Mesenchymal stem cell (in vitro differentiated cells and primary cell): Measurements from ENCODE around the gene ABCG5. TPM values are rescaled to one million over a fixed set of nuclear protein-coding genes. Genes with fewer than 3 reads are reported as not detected.

Experiments used
- DNase-seq: peaks from one replicate; pipeline ENCODE4 v3.0.0-alpha.2; 2013
- H2AFZ ChIP-seq: one replicate; pipeline ENCODE4 v1.6.1; 2013; ENCODE audit warnings: low read depth, mild to moderate bottlenecking, control low read depth, inconsistent platforms, low read length, moderate library complexity
- H2AK5ac ChIP-seq: 2 replicates; pipeline ENCODE4 v1.6.1; 2013; ENCODE audit warnings: low read length, moderate library complexity, mild to moderate bottlenecking, inconsistent platforms; ENCODE audit not compliant: severe bottlenecking
- H2BK120ac ChIP-seq: one replicate; pipeline ENCODE4 v1.6.1; 2013; ENCODE audit warnings: low read depth, mild to moderate bottlenecking, inconsistent platforms, low read length, moderate library complexity
- H2BK12ac ChIP-seq, 2 experiments: one replicate each; pipeline ENCODE4 v1.6.1; 2013; ENCODE audit warnings: inconsistent platforms in 2 of 2, low read length in 2 of 2, mild to moderate bottlenecking in 2 of 2, moderate library complexity in 2 of 2, control low read depth in 1 of 2
- H2BK15ac ChIP-seq: one replicate; pipeline ENCODE4 v1.6.1; 2013; ENCODE audit warnings: mild to moderate bottlenecking, low read depth, inconsistent platforms; ENCODE audit not compliant: poor library complexity, severe bottlenecking
- H2BK5ac ChIP-seq: 2 replicates; pipeline ENCODE4 v1.6.1; 2013; ENCODE audit warnings: low read depth, mild to moderate bottlenecking, low read length, control low read depth, inconsistent platforms; ENCODE audit not compliant: poor library complexity, severe bottlenecking
- H3K14ac ChIP-seq, 2 experiments: one replicate each; pipeline ENCODE4 v1.6.1; 2013; ENCODE audit warnings: inconsistent platforms in 2 of 2, low read length in 2 of 2, control low read depth in 1 of 2, mild to moderate bottlenecking in 1 of 2, moderate library complexity in 1 of 2
- H3K18ac ChIP-seq, 2 experiments: one replicate each; pipeline ENCODE4 v1.6.1; 2013; ENCODE audit warnings: inconsistent platforms in 2 of 2, low read length in 2 of 2, control low read depth in 1 of 2, low read depth in 1 of 2, mild to moderate bottlenecking in 1 of 2
- H3K23ac ChIP-seq, 2 experiments: one replicate each; pipeline ENCODE4 v1.6.1; 2013; ENCODE audit warnings: inconsistent platforms in 2 of 2, low read length in 2 of 2, mild to moderate bottlenecking in 2 of 2, moderate library complexity in 2 of 2, control low read depth in 1 of 2
- H3K27ac ChIP-seq: 2 replicates; pipeline ENCODE4 v1.5.1; 2013; ENCODE audit warnings: mild to moderate bottlenecking, moderate library complexity, low read length, control low read depth, inconsistent platforms; ENCODE audit not compliant: poor library complexity, severe bottlenecking
- H3K27me3 ChIP-seq, 2 experiments: 2 replicates each; pipeline versions ENCODE4 v1.6.1 to v1.7.0; 2013; ENCODE audit warnings: low read length in 2 of 2, mild to moderate bottlenecking in 2 of 2, moderate library complexity in 2 of 2, control low read depth in 1 of 2, inconsistent platforms in 1 of 2; ENCODE audit not compliant: control insufficient read depth in 1 of 2, insufficient read depth in 1 of 2
- H3K36me3 ChIP-seq, 2 experiments: 2 replicates each; pipeline versions ENCODE4 v1.6.1 to v1.7.0; 2013; ENCODE audit warnings: low read length in 2 of 2, control low read depth in 1 of 2, inconsistent platforms in 1 of 2, low read depth in 1 of 2, mild to moderate bottlenecking in 1 of 2; ENCODE audit not compliant: insufficient read depth in 2 of 2, control insufficient read depth in 1 of 2
- H3K4ac ChIP-seq, 2 experiments: one replicate each; pipeline ENCODE4 v1.6.1; 2013; ENCODE audit warnings: inconsistent platforms in 2 of 2, low read length in 2 of 2, mild to moderate bottlenecking in 2 of 2, moderate library complexity in 2 of 2, control low read depth in 1 of 2, low read depth in 1 of 2
- H3K4me1 ChIP-seq: 2 replicates; pipeline ENCODE4 v1.6.1; 2013; ENCODE audit warnings: low read depth, low read length, control low read depth; ENCODE audit not compliant: control insufficient read depth, insufficient read depth
- H3K4me2 ChIP-seq: 2 replicates; pipeline ENCODE4 v1.6.1; 2013; ENCODE audit warnings: low read length, mild to moderate bottlenecking, inconsistent platforms; ENCODE audit not compliant: poor library complexity, severe bottlenecking
- H3K4me3 ChIP-seq, 2 experiments: 2 replicates each; pipeline versions ENCODE4 v1.5.1 to v1.7.0; 2013; ENCODE audit warnings: low read length in 2 of 2, mild to moderate bottlenecking in 2 of 2, control low read depth in 1 of 2, low read depth in 1 of 2; ENCODE audit not compliant: insufficient read depth in 1 of 2
- H3K79me1 ChIP-seq: replicated peaks from 2 replicates; pipeline ENCODE4 v1.6.1; 2013; ENCODE audit warnings: mild to moderate bottlenecking, control low read depth, low read length, inconsistent platforms; ENCODE audit not compliant: poor library complexity, severe bottlenecking
- H3K9ac ChIP-seq: 2 replicates; pipeline ENCODE4 v1.7.0; 2013; ENCODE audit warnings: mild to moderate bottlenecking, low read length, moderate library complexity
- H3K9me3 ChIP-seq: 2 replicates; pipeline ENCODE4 v1.7.0; 2013; ENCODE audit warnings: mild to moderate bottlenecking, low read length; ENCODE audit not compliant: control insufficient read depth
- H4K8ac ChIP-seq: one replicate; pipeline ENCODE4 v1.6.1; 2013; ENCODE audit warnings: inconsistent platforms, mild to moderate bottlenecking, low read length, moderate library complexity
- H4K91ac ChIP-seq: one replicate; pipeline ENCODE4 v1.6.1; 2013; ENCODE audit warnings: mild to moderate bottlenecking, low read length, inconsistent platforms
- WGBS: methylation state at CpG from one replicate; pipeline ENCODE4 v1.1.7; 2013; ENCODE audit warnings: mixed read lengths; 5-methylcytosine and 5-hydroxymethylcytosine counted together
- polyA plus RNA-seq, 2 experiments: library from polyadenylated mRNA; stranded (reverse); fragments of 200-250 nt; gene quantifications; one replicate each; pipeline ENCODE4 v1.2.3, GENCODE V29; 2013

The ABCG5 gene
- polyA plus RNA-seq (2013, experiment 1 of 2), result not detected
- polyA plus RNA-seq (2013, experiment 2 of 2), result not detected

DNA sequence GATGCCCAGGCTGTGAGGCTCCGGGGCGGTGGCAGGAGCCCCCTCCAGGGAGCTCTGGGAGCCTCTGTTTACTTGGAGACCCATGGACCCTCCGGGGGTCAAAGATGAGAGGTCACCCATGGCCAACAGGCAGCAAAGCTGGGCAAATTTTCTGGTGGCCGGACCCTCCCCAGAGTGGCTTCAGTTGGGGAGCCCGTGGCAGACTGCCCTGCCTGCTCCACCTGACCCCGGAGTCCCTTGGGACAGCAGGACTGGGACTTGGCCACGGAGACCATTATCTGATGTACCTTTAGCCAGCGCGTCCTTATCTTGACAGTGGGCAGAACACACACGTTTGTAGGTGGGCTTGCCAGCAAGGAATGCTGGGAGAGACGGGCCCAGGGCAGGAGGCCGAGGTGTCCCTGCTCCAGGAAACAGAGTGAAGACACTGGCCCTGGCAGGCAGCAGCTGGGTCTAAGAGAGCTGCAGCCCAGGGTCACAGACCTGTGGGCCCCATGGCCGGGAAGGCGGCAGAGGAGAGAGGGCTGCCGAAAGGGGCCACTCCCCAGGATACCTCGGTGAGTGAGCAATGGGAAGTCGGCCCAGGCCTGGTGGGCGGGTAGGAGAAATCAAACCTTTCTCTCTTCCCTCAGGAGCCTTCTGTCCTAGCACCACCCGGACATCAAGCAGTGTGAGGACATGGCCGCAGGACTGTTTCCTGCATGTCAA is at the start of gene ABCG5, which contains the start of gene ABCG8:
ABCG5 (minus strand) TSS at position 280 of the 708 bp plus-strand sequence; CDS start at position 120, 160 bp downstream.
ABCG8 (plus strand) TSS at position 412 of the 708 bp plus-strand sequence; CDS start at position 495, 83 bp downstream.
- Histone ChIP-seq H2BK12ac (no peak within 1 kb of the TSS), H3K23ac (peak within 1 kb of the TSS in 1 of 2 experiments; percentile 46), H2AK5ac (no peak within 1 kb of the TSS), H3K79me1 (no peaks in the 10 kb centered on the region), H2BK15ac (no peak within 1 kb of the TSS), H3K4me1 (no peaks in the 10 kb centered on the region), H3K9ac (no peak within 1 kb of the TSS), H3K36me3 (no peaks in the 10 kb centered on the region), H3K4ac (no peak within 1 kb of the TSS), H3K4me3 (no peak within 1 kb of the TSS), H4K8ac (no peak within 1 kb of the TSS), H2BK120ac (no peak within 1 kb of the TSS), H2AFZ (no peak within 1 kb of the TSS), H4K91ac (peak within 1 kb of the TSS; percentile 31), H3K4me2 (no peak within 1 kb of the TSS), H2BK5ac (no peak within 1 kb of the TSS), H3K18ac (no peak within 1 kb of the TSS), H3K14ac (no peak within 1 kb of the TSS), H3K27me3 (peaks cover 0 to 60% of the 10 kb centered on the region in 2 experiments), H3K27ac (no peak within 1 kb of the TSS), H3K9me3 (no peaks in the 10 kb centered on the region)
- WGBS, result 89% methylated on average over 20 of the region's 20 CpGs
- no peak for DNase-seq

DNA sequence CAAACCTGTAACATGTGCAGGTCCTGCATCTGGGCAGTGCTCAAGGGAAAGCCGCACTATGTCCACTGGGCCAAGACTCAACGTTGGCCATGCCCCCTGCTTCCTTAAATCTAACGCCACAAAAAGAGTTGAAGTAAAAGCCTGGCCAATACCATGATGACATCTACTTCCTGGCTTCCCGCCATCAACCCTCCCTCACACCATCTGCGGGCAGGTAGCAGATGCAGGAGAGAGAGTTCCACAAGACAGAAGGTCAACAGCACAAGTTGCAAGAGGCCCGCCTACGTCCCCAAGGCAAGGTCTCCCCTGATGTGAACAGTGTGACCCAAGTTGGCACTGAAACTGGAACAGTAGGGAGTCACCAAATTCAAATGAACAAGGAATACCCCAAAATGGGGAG is 48.5 kb upstream of the ABCG5 start:
- Histone ChIP-seq H3K4me1 (no peaks in the 10 kb centered on the region), H3K18ac (no peak overlapping the region), H2BK12ac (no peak overlapping the region), H2BK15ac (no peak overlapping the region), H3K4ac (no peak overlapping the region), H3K14ac (no peak overlapping the region), H2AFZ (no peak overlapping the region), H3K9me3 (no peaks in the 10 kb centered on the region), H3K27ac (no peak overlapping the region), H3K79me1 (peaks cover 6% of the 10 kb centered on the region), H3K4me2 (no peak overlapping the region), H4K8ac (no peak overlapping the region), H3K23ac (no peak overlapping the region), H3K9ac (no peak overlapping the region), H4K91ac (no peak overlapping the region), H3K27me3 (no peaks in the 10 kb centered on the region), H2BK120ac (no peak overlapping the region), H3K36me3 (peaks cover 29 to 71% of the 10 kb centered on the region in 2 experiments), H2AK5ac (no peak overlapping the region), H2BK5ac (no peak overlapping the region), H3K4me3 (no peak overlapping the region)
- no peak for DNase-seq
- WGBS, result 98% methylated on average over 7 of the region's 7 CpGs

DNA sequence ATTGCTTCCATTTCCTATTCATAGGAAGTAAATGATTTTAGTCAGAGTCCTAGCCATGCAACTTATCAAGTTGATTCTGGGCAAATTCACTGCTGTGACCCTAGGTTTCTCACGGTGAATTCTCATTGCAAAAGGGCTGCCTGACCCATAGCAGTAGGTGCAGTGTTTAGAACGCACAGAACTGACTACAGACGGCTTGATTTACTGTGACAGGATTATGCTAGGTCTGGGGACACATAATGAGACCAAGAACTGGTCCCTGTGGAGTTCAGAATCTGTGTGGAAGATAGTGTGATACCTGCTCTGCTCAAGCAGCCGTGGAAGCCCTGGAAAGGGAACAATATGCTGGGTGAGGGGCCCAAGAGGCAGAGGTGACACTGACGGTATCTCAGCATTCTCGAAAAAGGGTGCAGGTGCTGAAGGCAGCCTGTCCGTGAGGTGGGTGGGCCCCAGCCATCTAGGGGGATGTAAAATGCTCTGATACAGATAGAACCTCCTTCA is 46.5 kb upstream of the ABCG5 start:
- H3K14ac ChIP-seq, result no peak overlapping the region
- H3K18ac ChIP-seq, result no peak overlapping the region
- H3K4me1 ChIP-seq, result no peaks in the 10 kb centered on the region
- H3K4me2 ChIP-seq, result no peak overlapping the region
- no peak overlapping the region for H2BK5ac ChIP-seq
- no peaks in the 10 kb centered on the region for H3K27me3 ChIP-seq
- no peak overlapping the region for H3K4ac ChIP-seq
- H3K79me1 ChIP-seq, result peaks cover 6% of the 10 kb centered on the region
- no peak overlapping the region for H3K23ac ChIP-seq
- H2BK120ac ChIP-seq, result no peak overlapping the region
- no peak overlapping the region for H3K27ac ChIP-seq
- no peaks in the 10 kb centered on the region for H3K9me3 ChIP-seq
- H4K8ac ChIP-seq, result no peak overlapping the region
- no peak for DNase-seq
- no peak overlapping the region for H2AFZ ChIP-seq
- H2AK5ac ChIP-seq, result no peak overlapping the region
- WGBS, result 89% methylated on average over 7 of the region's 7 CpGs
- H3K9ac ChIP-seq, result no peak overlapping the region
- no peak overlapping the region for H2BK15ac ChIP-seq
- peaks cover 29 to 55% of the 10 kb centered on the region in 2 experiments for H3K36me3 ChIP-seq
- no peak overlapping the region for H4K91ac ChIP-seq
- H3K4me3 ChIP-seq, result no peak overlapping the region
- no peak overlapping the region for H2BK12ac ChIP-seq

DNA sequence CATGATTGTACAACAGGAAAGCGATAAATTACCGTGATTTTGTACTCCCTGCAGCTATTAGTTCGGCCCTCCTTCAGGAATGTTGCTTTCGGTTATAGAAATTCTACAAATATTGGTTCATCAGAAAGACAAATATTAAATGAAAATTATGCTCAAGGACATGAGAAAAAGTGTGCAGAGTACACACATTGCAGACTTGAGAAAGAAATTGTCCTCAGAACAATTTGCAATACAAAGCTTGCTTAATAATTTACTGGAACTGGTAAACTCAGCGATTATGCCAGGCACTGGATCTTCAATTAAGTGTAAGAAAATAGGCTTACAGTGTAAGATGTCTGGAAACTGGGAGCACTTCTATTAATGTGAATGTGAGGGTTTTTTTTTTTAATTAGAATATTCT is 46.0 kb upstream of the ABCG5 start:
- no peak overlapping the region for H2BK15ac ChIP-seq
- peaks cover 5% of the 10 kb centered on the region for H3K79me1 ChIP-seq
- no peak overlapping the region for H3K23ac ChIP-seq
- H2BK120ac ChIP-seq, result no peak overlapping the region
- no peak overlapping the region for H4K91ac ChIP-seq
- H3K4me3 ChIP-seq, result no peak overlapping the region
- H3K4me2 ChIP-seq, result no peak overlapping the region
- H3K4me1 ChIP-seq, result no peaks in the 10 kb centered on the region
- H2AFZ ChIP-seq, result no peak overlapping the region
- H2AK5ac ChIP-seq, result no peak overlapping the region
- H3K9ac ChIP-seq, result no peak overlapping the region
- H3K9me3 ChIP-seq, result no peaks in the 10 kb centered on the region
- no peak overlapping the region for H3K18ac ChIP-seq
- no peak overlapping the region for H4K8ac ChIP-seq
- H3K4ac ChIP-seq, result no peak overlapping the region
- no peak overlapping the region for H2BK12ac ChIP-seq
- no peak overlapping the region for H3K14ac ChIP-seq
- no peak overlapping the region for H3K27ac ChIP-seq
- H3K27me3 ChIP-seq, result no peaks in the 10 kb centered on the region
- DNase-seq, result no peak
- no peak overlapping the region for H2BK5ac ChIP-seq
- peaks cover 29 to 50% of the 10 kb centered on the region in 2 experiments for H3K36me3 ChIP-seq
- 60% methylated on average over 2 of the region's 5 CpGs for WGBS
